PFSK-1 (cell line): ENCODE results near the gene CAB39L.

ENCODE experiments used
- FOXP2 ChIP-seq: optimal IDR thresholded peaks from 2 replicates; pipeline ENCODE3; 2011; ENCODE audit warnings: borderline replicate concordance, control low read depth, inconsistent platforms; ENCODE audit not compliant: insufficient read depth; ENCODE audit errors: extremely low read length, extremely low read depth
- POLR2AphosphoS5 ChIP-seq: IDR thresholded peaks from 2 replicates; pipeline ENCODE4 v1.6.1; 2012; ENCODE audit warnings: low read depth, mild to moderate bottlenecking, control low read depth, low read length, moderate library complexity
- SIN3A ChIP-seq: IDR thresholded peaks from 2 replicates; pipeline ENCODE4 v1.6.1; 2012; ENCODE audit warnings: mild to moderate bottlenecking, low read length, moderate library complexity, borderline replicate concordance; ENCODE audit not compliant: insufficient read depth
- TAF1 ChIP-seq: IDR thresholded peaks from 2 replicates; pipeline ENCODE4 v1.6.1; 2012; ENCODE audit warnings: low read length, control low read depth, borderline replicate concordance; ENCODE audit not compliant: insufficient read depth
- TF ChIP-seq, protein P1 (sequence below), 2 experiments: IDR thresholded peaks; 2 replicates each; pipeline versions ENCODE4 v1.6.1 to v1.8.0; 2011 to 2012; ENCODE audit warnings: low read depth in 2 of 2, low read length in 2 of 2, control low read depth in 1 of 2, inconsistent platforms in 1 of 2, mild to moderate bottlenecking in 1 of 2, moderate library complexity in 1 of 2; ENCODE audit not compliant: insufficient read depth in 1 of 2

The CAB39L gene

DNA sequence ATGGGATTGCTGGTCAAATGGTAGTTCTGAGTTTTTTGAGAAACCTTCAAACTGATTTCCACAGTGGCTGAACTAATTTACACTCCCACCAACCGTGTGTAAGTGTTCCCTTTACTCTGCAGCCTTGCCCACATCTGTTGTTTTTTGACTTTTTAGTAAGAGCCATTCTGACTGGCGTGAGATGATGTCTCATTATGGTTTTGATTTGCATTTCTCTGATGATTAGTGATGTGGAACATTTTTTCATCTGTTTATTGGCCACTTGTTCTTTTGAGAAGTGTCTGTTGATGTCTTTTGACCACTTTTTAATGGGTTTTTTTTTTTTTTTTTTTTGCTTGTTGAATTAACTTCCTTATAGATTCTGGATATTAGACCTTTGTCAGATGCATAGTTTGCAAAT lies 4.3 kb downstream of the CAB39L start:
- TF ChIP-seq, protein P1, sequence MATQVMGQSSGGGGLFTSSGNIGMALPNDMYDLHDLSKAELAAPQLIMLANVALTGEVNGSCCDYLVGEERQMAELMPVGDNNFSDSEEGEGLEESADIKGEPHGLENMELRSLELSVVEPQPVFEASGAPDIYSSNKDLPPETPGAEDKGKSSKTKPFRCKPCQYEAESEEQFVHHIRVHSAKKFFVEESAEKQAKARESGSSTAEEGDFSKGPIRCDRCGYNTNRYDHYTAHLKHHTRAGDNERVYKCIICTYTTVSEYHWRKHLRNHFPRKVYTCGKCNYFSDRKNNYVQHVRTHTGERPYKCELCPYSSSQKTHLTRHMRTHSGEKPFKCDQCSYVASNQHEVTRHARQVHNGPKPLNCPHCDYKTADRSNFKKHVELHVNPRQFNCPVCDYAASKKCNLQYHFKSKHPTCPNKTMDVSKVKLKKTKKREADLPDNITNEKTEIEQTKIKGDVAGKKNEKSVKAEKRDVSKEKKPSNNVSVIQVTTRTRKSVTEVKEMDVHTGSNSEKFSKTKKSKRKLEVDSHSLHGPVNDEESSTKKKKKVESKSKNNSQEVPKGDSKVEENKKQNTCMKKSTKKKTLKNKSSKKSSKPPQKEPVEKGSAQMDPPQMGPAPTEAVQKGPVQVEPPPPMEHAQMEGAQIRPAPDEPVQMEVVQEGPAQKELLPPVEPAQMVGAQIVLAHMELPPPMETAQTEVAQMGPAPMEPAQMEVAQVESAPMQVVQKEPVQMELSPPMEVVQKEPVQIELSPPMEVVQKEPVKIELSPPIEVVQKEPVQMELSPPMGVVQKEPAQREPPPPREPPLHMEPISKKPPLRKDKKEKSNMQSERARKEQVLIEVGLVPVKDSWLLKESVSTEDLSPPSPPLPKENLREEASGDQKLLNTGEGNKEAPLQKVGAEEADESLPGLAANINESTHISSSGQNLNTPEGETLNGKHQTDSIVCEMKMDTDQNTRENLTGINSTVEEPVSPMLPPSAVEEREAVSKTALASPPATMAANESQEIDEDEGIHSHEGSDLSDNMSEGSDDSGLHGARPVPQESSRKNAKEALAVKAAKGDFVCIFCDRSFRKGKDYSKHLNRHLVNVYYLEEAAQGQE (IDR thresholded peaks at IDR 0.05; ENCODE audit: insufficient read depth in 1 of 2, low read depth in 2 of 2, low read length in 2 of 2), result no peak
- no peak for TF ChIP-seq TAF1

GRCh38 chr13:49437705-49438104 lies 6.2 kb downstream of the CAB39L start:
- TF ChIP-seq, protein P1 (IDR thresholded peaks at IDR 0.05; ENCODE audit: insufficient read depth in 1 of 2, low read depth in 2 of 2, low read length in 2 of 2), result no peak
- TF ChIP-seq POLR2AphosphoS5, result no peak

DNA sequence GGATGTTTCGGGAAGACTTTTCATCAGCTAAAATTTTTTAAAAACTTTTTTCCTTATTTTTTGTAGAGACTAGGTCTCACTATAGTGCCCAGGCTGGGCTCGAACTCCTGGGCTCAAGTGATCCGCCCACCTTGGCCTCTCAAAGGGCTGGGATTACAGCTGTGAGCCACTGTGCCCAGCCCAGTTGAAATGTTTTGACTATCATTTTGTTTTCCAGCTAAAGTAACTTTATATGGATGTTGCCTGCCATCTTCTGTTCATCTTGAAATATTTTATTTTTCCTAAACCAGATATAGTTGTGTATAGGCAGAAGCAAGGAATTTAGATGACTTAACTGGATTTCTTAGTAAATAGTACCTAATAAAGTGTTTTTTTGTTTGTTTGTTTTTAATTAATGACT lies 7.0 kb downstream of the CAB39L start:
- no peak for TF ChIP-seq POLR2AphosphoS5
- TF ChIP-seq FOXP2, result no peak
- no peak for TF ChIP-seq TAF1
- no peak for TF ChIP-seq SIN3A
- TF ChIP-seq, protein P1 (IDR thresholded peaks at IDR 0.05; ENCODE audit: insufficient read depth in 1 of 2, low read depth in 2 of 2, low read length in 2 of 2), result no peak

GRCh38 chr13:49435992-49436391 lies 7.9 kb downstream of the CAB39L start:
- no peak for TF ChIP-seq SIN3A

DNA sequence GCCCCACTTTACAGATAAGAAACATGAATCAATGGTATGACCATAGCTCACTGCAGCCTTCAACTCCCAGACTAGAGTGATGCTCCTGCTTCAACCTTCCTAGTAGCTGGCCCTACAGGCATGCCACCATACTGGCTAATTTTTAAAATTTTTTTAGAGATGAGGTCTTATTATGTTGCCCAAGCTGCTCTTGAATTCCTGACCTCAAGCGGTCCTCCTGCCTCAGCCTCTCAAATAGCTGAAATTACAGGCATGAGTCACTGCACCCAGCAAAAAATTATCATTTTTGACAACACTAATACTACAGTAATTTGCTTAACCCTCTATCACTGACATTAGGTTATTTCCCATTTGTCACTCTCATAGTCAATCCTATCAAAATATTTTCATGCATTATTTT lies 14.7 kb downstream of the CAB39L start:
- no peak for TF ChIP-seq TAF1
- no peak for TF ChIP-seq POLR2AphosphoS5
- TF ChIP-seq SIN3A, result no peak
- TF ChIP-seq FOXP2, result no peak
- TF ChIP-seq, protein P1 (IDR thresholded peaks at IDR 0.05; ENCODE audit: insufficient read depth in 1 of 2, low read depth in 2 of 2, low read length in 2 of 2), result no peak
